Measurements from ENCODE around the gene LGR5. TPM values are rescaled to one million over a fixed set of nuclear protein-coding genes. Genes with fewer than 3 reads are reported as not detected.
"Not testable (repeated sequence)": the region's sequence is repeated elsewhere in the genome, so short reads cannot be mapped to it uniquely, and the experiment has no call there.

Gene LGR5
- total RNA-seq, 1 donor from 2014 or later: not detected

- DNase-seq (ENCODE audit: extremely low read depth, low read depth, low spot score): no peak
Measured at GRCh38 chr12:71546322-71546861, 106.8 kb downstream of the LGR5 start.

- DNase-seq (ENCODE audit: extremely low read depth, low read depth, low spot score): no peak
Measured at GRCh38 chr12:71548893-71549292, 109.3 kb downstream of the LGR5 start.

- DNase-seq (ENCODE audit: extremely low read depth, low read depth, low spot score): no peak
Measured at GRCh38 chr12:71551529-71551928, 111.9 kb downstream of the LGR5 start.

- DNase-seq (ENCODE audit: extremely low read depth, low read depth, low spot score): no peak
Measured at GRCh38 chr12:71552728-71553501, 113.3 kb downstream of the LGR5 start.

GRCh38 chr12:71555191-71555590 lies 115.6 kb downstream of the LGR5 start:
- no peak for DNase-seq (ENCODE audit: extremely low read depth, low read depth, low spot score)

GRCh38 chr12:71555789-71556188 lies 116.2 kb downstream of the LGR5 start:
- not testable (repeated sequence) for DNase-seq (ENCODE audit: extremely low read depth, low read depth, low spot score)

GRCh38 chr12:71556448-71556847 lies 116.8 kb downstream of the LGR5 start:
- DNase-seq (ENCODE audit: extremely low read depth, low read depth, low spot score): no peak

GRCh38 chr12:71556875-71557274 lies 117.3 kb downstream of the LGR5 start:
- no peak for DNase-seq (ENCODE audit: extremely low read depth, low read depth, low spot score)

GRCh38 chr12:71558445-71558844 lies 118.8 kb downstream of the LGR5 start:
- DNase-seq (ENCODE audit: extremely low read depth, low read depth, low spot score): no peak

- no peak for DNase-seq (ENCODE audit: extremely low read depth, low read depth, low spot score)
Measured at GRCh38 chr12:71562676-71563595, 123.3 kb downstream of the LGR5 start.

- no peak for DNase-seq (ENCODE audit: extremely low read depth, low read depth, low spot score)
Measured at GRCh38 chr12:71565535-71565934, 125.9 kb downstream of the LGR5 start.

- no peak for DNase-seq (ENCODE audit: extremely low read depth, low read depth, low spot score)
Measured at GRCh38 chr12:71566655-71567054, 127.1 kb downstream of the LGR5 start.

- DNase-seq (ENCODE audit: extremely low read depth, low read depth, low spot score): no peak
Measured at GRCh38 chr12:71567537-71567936, 127.9 kb downstream of the LGR5 start.

GRCh38 chr12:71569885-71570284 lies 130.3 kb downstream of the LGR5 start:
- not testable (repeated sequence) for DNase-seq (ENCODE audit: extremely low read depth, low read depth, low spot score)

GRCh38 chr12:71576496-71576895 lies 136.9 kb downstream of the LGR5 start:
- DNase-seq (ENCODE audit: extremely low read depth, low read depth, low spot score): no peak

- no peak for DNase-seq (ENCODE audit: extremely low read depth, low read depth, low spot score)
Measured at GRCh38 chr12:71578694-71579258, 139.2 kb downstream of the LGR5 start.

- DNase-seq (ENCODE audit: extremely low read depth, low read depth, low spot score): no peak
Measured at GRCh38 chr12:71581206-71581605, 141.6 kb downstream of the LGR5 start.

- no peak for DNase-seq (ENCODE audit: extremely low read depth, low read depth, low spot score)
Measured at GRCh38 chr12:71582925-71583324, 143.3 kb downstream of the LGR5 start.

- no peak for DNase-seq (ENCODE audit: extremely low read depth, low read depth, low spot score)
Measured at GRCh38 chr12:71584356-71584755, 144.8 kb downstream of the LGR5 start.

- no peak for DNase-seq (ENCODE audit: extremely low read depth, low read depth, low spot score)
Measured at GRCh38 chr12:71585218-71585617, 145.6 kb downstream of the LGR5 start.

GRCh38 chr12:71587012-71587411 lies 147.4 kb downstream of the LGR5 start:
- DNase-seq (ENCODE audit: extremely low read depth, low read depth, low spot score): no peak
